K562 (cell line): ENCODE data around the gene CHURC1. TPM values are rescaled to one million over a fixed set of nuclear protein-coding genes. Genes with fewer than 3 reads are reported as not detected.

Source experiments
- ATAC-seq: fragments of 200-7000 bp; cut with Tn5 transposase; 3 replicates; pipeline ENCODE4 v1.9.1; 2020; ENCODE audit warnings: moderate library complexity
- BruUV-seq: library from RNA; stranded (reverse); fragments of 400-500 nt; replicated peaks from 2 replicates; lab custom pipeline; 2021; lab: Mats Ljungman, UMichigan
- CTCF ChIA-PET: fragments of 300-600 bp; formaldehyde crosslinking; extraction: SDS; loops from one replicate; lab custom pipeline; 2021; ENCODE audit warnings: low intra/inter-chr PET ratio; lab: Yijun Ruan, JAX
- POLR2A ChIA-PET: fragments of 300-600, 350-650 bp; sonication (Branson Sonifier 250); formaldehyde crosslinking; extraction: SDS; loops from one replicate; lab custom pipeline; 2021; ENCODE audit warnings: antibody characterized with exemption, inconsistent platforms; lab: Yijun Ruan, JAX
- DNase-seq, 4 experiments: peaks; one replicate each; pipeline versions ENCODE4 v3.0.0 to v3.0.0-alpha.2; 2011 to 2018; ENCODE audit warnings: low spot score in 3 of 4, mixed read lengths in 3 of 4; ENCODE audit errors: extremely low read depth in 1 of 4
- FAIRE-seq: peaks from 2 replicates; lab custom pipeline; 2011; peaks lifted over from hg19 to GRCh38; lab: Jason Lieb, UNC
- H2AFZ ChIP-seq: 2 replicates; pipeline ENCODE4 v1.6.0; 2011; ENCODE audit warnings: low read depth, low read length, control low read depth, inconsistent platforms
- H3K27ac ChIP-seq: fragments of 200-600 bp; 3 replicates; pipeline ENCODE4 v1.8.0; 2011; ENCODE audit warnings: low read depth, mild to moderate bottlenecking, control low read depth, inconsistent platforms, low read length, moderate library complexity, mixed read lengths; ENCODE audit errors: extremely low read depth
- H3K27me3 ChIP-seq, 2 experiments: fragments of 300-600 bp in 1 of 2; 2 replicates in 1 of 2; 3 replicates in 1 of 2; pipeline versions ENCODE4 v1.6.0 to v1.8.0; 2011; ENCODE audit warnings: inconsistent platforms in 2 of 2, low read length in 2 of 2, mild to moderate bottlenecking in 1 of 2, mixed read lengths in 1 of 2, moderate library complexity in 1 of 2; ENCODE audit not compliant: control insufficient read depth in 2 of 2, insufficient read depth in 2 of 2
- H3K36me3 ChIP-seq: fragments of 300-600 bp; 3 replicates; pipeline ENCODE4 v1.8.0; 2011; ENCODE audit warnings: mild to moderate bottlenecking, low read length, inconsistent platforms; ENCODE audit not compliant: control insufficient read depth, insufficient read depth
- H3K4me1 ChIP-seq, 2 experiments: fragments of 200-600 bp in 1 of 2; replicated peaks in 1 of 2; 2 replicates in 1 of 2; 3 replicates in 1 of 2; pipeline versions ENCODE4 v1.5.1 to v1.8.0; 2011; ENCODE audit warnings: inconsistent platforms in 2 of 2, low read length in 2 of 2, mild to moderate bottlenecking in 1 of 2, mixed read lengths in 1 of 2, moderate library complexity in 1 of 2; ENCODE audit not compliant: control insufficient read depth in 2 of 2, insufficient read depth in 2 of 2
- H3K4me2 ChIP-seq: 2 replicates; pipeline ENCODE4 v1.6.1; 2011; ENCODE audit warnings: low read length, control low read depth, inconsistent platforms, mixed read lengths; ENCODE audit not compliant: insufficient read depth
- H3K4me3 ChIP-seq: fragments of 200-600 bp; sonication (generic), shearing (Covaris generic); 2 replicates; pipeline ENCODE4 v1.5.1; 2016; ENCODE audit warnings: control low read depth, inconsistent platforms
- H3K79me2 ChIP-seq: fragments of 200-600 bp; 3 replicates; pipeline ENCODE4 v1.8.0; 2011; ENCODE audit warnings: low read length, inconsistent platforms; ENCODE audit not compliant: control insufficient read depth, insufficient read depth
- H3K9ac ChIP-seq, 2 experiments: 2 replicates each; pipeline versions ENCODE4 v1.6.0 to v1.6.1; 2011; ENCODE audit warnings: low read depth in 2 of 2, low read length in 2 of 2, control low read depth in 1 of 2, inconsistent platforms in 1 of 2, mild to moderate bottlenecking in 1 of 2, mixed read lengths in 1 of 2; ENCODE audit not compliant: insufficient read depth in 1 of 2
- H3K9me1 ChIP-seq: one replicate; pipeline ENCODE4 v1.6.0; 2011; ENCODE audit warnings: inconsistent platforms, mild to moderate bottlenecking, low read length, moderate library complexity; ENCODE audit not compliant: control insufficient read depth, insufficient read depth
- H3K9me3 ChIP-seq: replicated peaks from 2 replicates; pipeline ENCODE4 v1.5.1; 2011; ENCODE audit warnings: low read depth, low read length, inconsistent platforms; ENCODE audit not compliant: control insufficient read depth, insufficient read depth
- H4K20me1 ChIP-seq: replicated peaks from 2 replicates; pipeline ENCODE4 v1.6.1; 2011; ENCODE audit warnings: low read length, inconsistent platforms, mixed read lengths; ENCODE audit not compliant: control insufficient read depth, insufficient read depth
- LCOR ChIP-seq: sonication (generic); formaldehyde crosslinking; IDR thresholded peaks from 2 replicates; pipeline ENCODE4 v1.8.0; 2022; ENCODE audit warnings: mild to moderate bottlenecking, missing genetic modification reagents
- NCOR1 ChIP-seq: fragments of 450-650 bp; IDR thresholded peaks from 2 replicates; pipeline ENCODE4 v1.6.1; 2016; ENCODE audit warnings: mild to moderate bottlenecking, moderate library complexity
- NFYB ChIP-seq: IDR thresholded peaks from 2 replicates; pipeline ENCODE4 v1.6.1; 2011; ENCODE audit warnings: mild to moderate bottlenecking, moderate library complexity; ENCODE audit not compliant: insufficient read length; ENCODE audit errors: extremely low read depth
- POLR2G ChIP-seq: fragments of 200-400 bp; formaldehyde crosslinking; IDR thresholded peaks from 2 replicates; pipeline ENCODE4 v1.6.1; 2017; ENCODE audit warnings: low read depth, mild to moderate bottlenecking, antibody characterized with exemption, low read length, moderate library complexity
- ZNF212 ChIP-seq: fragments of 450-650 bp; formaldehyde crosslinking; IDR thresholded peaks from 2 replicates; pipeline ENCODE4 v1.4.0; 2020; ENCODE audit warnings: mild to moderate bottlenecking
- ZNF217 ChIP-seq: sonication (generic); formaldehyde crosslinking; IDR thresholded peaks from 2 replicates; pipeline ENCODE4 v1.8.0; 2022; ENCODE audit warnings: mild to moderate bottlenecking, missing genetic modification reagents
- WGBS: fragments of 100-300 bp; shearing (Covaris generic); methylation state at CpG from one replicate; pipeline ENCODE4 v1.1.6; 2016; ENCODE audit warnings: low coverage, mixed read lengths; ENCODE audit not compliant: insufficient coverage; ENCODE audit errors: missing lambda C conversion rate; 5-methylcytosine and 5-hydroxymethylcytosine counted together
- in situ Hi-C: fragments of 300-500 bp; cut with MboI; formaldehyde crosslinking; loops from 4 replicates; pipeline ENCODE4 v1.15.0; 2018; ENCODE audit warnings: inconsistent platforms, mixed read lengths
- intact Hi-C: fragments of 100-400 bp; cut with micrococcal nuclease; formaldehyde crosslinking; loops from 2 replicates; pipeline ENCODE4 v1.14.2; 2022
- polyA plus RNA-seq, 8 experiments: library from polyadenylated mRNA; depleted of rRNA in 4 of 8; stranded (reverse) in 5 of 8; unstranded in 3 of 8; fragments of >200 nt; fragmentation: Nextera tagmentation in 2 of 8; fragmentation: Illumina TruSeq in 1 of 8; extraction: Ambion mirVana in 2 of 8; extraction: Trizol in 1 of 8; gene quantifications; 2 replicates each; pipeline versions ENCODE4 v1.2.1 to v1.2.3, GENCODE V29; 2011 to 2014; ENCODE audit warnings: inconsistent platforms in 1 of 8, missing spikeins in 1 of 8
- total RNA-seq, 7 experiments: library from RNA; depleted of rRNA in 6 of 7; stranded (reverse); fragments of >200 nt in 6 of 7; fragmentation: Illumina TruSeq in 2 of 7; extraction: Trizol in 2 of 7; gene quantifications; 2 replicates each; pipeline versions ENCODE4 v1.2.1 to v1.2.3, GENCODE V29; 2011 to 2021; ENCODE audit warnings: low replicate concordance in 1 of 7
- TF ChIP-seq, protein P1 (sequence below): IDR thresholded peaks from 2 replicates; pipeline ENCODE4 v1.6.1; 2011; ENCODE audit not compliant: insufficient read length; ENCODE audit errors: extremely low read depth
- TF ChIP-seq, protein P2 (sequence below), 2 experiments: fragments of 250-450 bp in 1 of 2; fragments of 450-650 bp in 1 of 2; sonication (Bioruptor Pico) in 1 of 2; IDR thresholded peaks; 2 replicates each; pipeline versions ENCODE4 v1.6.1 to v1.8.0; 2016 to 2021; ENCODE audit warnings: mild to moderate bottlenecking in 2 of 2, moderate library complexity in 2 of 2, missing compliant biosample characterization in 1 of 2, missing genetic modification characterization in 1 of 2
- TF ChIP-seq, protein P3 (sequence below), 2 experiments: fragments of 200-800 bp in 1 of 2; sonication (Bioruptor generic) in 1 of 2; sonication (generic) in 1 of 2; formaldehyde crosslinking in 1 of 2; IDR thresholded peaks in 1 of 2; conservative IDR thresholded peaks in 1 of 2; 2 replicates each; pipeline versions ENCODE4 v1.5.0 to v1.6.1; 2016 to 2020; ENCODE audit warnings: missing compliant biosample characterization in 1 of 2, missing genetic modification characterization in 1 of 2, missing genetic modification reagents in 1 of 2

The CHURC1 gene
- total and polyA plus RNA-seq, 9 of the 15 experiments (the other 6 are each of a cell fraction or from before 2014, with no cell fraction given) = 27.3 to 239 (median 45.6) TPM

DNA sequence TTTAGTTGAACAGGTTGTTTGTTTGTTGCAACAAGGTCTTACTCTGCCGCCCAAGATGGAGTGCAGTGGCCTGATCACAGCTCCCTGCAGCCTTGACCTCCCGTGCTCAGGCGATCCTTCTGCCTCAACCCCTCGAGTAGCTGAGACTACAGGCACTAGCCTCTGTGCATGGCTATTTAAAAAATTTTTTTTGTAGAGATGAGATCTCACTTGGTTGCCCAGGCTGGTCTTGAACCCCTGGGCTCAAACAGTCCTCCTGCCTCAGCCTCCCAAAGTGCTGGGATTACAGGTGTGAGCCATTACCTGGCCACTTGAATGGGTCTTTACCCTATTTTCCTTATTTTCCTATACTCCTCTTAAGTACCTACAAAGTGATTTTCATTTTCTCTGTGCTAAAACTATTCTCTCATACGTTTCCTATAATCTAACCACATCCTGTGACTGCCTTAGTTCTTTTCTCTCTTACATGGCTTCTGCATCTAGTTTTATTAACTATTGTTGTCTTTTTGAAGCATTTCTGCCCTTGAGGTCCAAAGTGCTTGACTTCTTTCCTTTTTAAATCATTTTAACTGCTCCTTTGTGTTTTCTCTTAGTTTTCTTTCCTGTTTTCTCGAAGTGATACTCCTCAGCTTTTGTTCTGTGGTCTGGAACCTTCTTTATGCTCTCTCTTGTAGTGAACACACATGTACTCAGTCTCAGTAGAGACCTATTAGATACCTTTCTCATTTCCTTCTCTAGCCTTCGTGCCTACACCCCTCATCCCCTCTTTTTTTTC is 14.2 kb downstream of the CHURC1 start:
- FAIRE-seq (no peak), ATAC-seq (no peak)
- Histone ChIP-seq H3K9me3 (no peaks in the 10 kb centered on the region), H3K27me3 (no peaks in the 10 kb centered on the region), H3K79me2 (no peaks in the 10 kb centered on the region), H3K4me3 (no peak overlapping the region), H3K36me3 (peaks cover 75% of the 10 kb centered on the region; the same call in 2 of the 3 replicates), H3K9me1 (no peaks in the 10 kb centered on the region)
- ChIA-PET CTCF (no interaction called here), POLR2A (interaction anchor here (0.6 to 2.5 kb wide), 2 partner anchors 14 to 270 kb away, joined by 3 to 10 read pairs; partner anchors contain the start of gene CHURC1)
- WGBS = 70% methylated on average over 6 of the region's 7 CpGs
- TF ChIP-seq, protein P1, sequence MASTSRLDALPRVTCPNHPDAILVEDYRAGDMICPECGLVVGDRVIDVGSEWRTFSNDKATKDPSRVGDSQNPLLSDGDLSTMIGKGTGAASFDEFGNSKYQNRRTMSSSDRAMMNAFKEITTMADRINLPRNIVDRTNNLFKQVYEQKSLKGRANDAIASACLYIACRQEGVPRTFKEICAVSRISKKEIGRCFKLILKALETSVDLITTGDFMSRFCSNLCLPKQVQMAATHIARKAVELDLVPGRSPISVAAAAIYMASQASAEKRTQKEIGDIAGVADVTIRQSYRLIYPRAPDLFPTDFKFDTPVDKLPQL = no peak
- no peak for TF ChIP-seq ZNF212
- TF ChIP-seq, all 486 proteins: peak for 0
- BruUV-seq = no TSS peak
- intact Hi-C loops = no loop called here
- Histone ChIP-seq H3K27ac (no peak overlapping the region), H4K20me1 (no peaks in the 10 kb centered on the region), H3K4me2 (no peak overlapping the region), H3K9ac (no peak overlapping the region), H2AFZ (no peak overlapping the region), H3K4me1 (no peaks in the 10 kb centered on the region)
- DNase-seq = no peak
- in situ Hi-C loops = no loop called here

DNA sequence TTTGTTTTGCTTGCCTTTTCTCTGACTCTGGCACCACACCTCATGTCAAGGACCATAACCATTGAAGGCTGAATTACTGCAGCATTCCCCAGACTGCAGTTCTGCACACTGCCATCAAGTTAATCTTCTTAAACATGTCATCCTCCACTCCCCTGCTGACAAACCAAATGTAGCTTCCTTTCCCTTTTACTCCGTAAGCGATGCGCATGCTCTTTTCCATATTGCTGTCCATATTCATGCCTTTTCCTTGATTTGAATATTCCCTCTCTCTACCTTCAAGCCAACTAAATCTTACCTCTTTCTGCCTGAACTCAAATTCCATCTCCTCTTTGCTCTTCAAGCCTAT is 14.7 kb downstream of the CHURC1 start:
- intact Hi-C loops (no loop called here), in situ Hi-C loops (no loop called here)
- no peaks in the 10 kb centered on the region for H3K79me2 ChIP-seq
- no peak overlapping the region for H3K9ac ChIP-seq
- H3K27ac ChIP-seq = no peak overlapping the region
- FAIRE-seq = no peak
- WGBS = 91% methylated on average over 3 of the region's 3 CpGs
- no peaks in the 10 kb centered on the region for H4K20me1 ChIP-seq
- no peaks in the 10 kb centered on the region for H3K27me3 ChIP-seq
- peaks cover 72% of the 10 kb centered on the region; the same call in 2 of the 3 replicates for H3K36me3 ChIP-seq
- H3K4me1 ChIP-seq = no peaks in the 10 kb centered on the region
- no TSS peak for BruUV-seq
- POLR2A ChIA-PET = interaction anchor here (2.5 kb wide), 1 partner anchor 14 kb away, joined by 10 read pairs; the partner anchor contains the start of gene CHURC1
- no peak overlapping the region for H3K4me2 ChIP-seq
- no peaks in the 10 kb centered on the region for H3K9me1 ChIP-seq
- no peak overlapping the region for H2AFZ ChIP-seq
- no peak for DNase-seq
- ATAC-seq = no peak
- H3K9me3 ChIP-seq = no peaks in the 10 kb centered on the region
- CTCF ChIA-PET = no interaction called here
- H3K4me3 ChIP-seq = no peak overlapping the region
- no peak for TF ChIP-seq LCOR (CRISPR knock-in tag)
- TF ChIP-seq NCOR1 = no peak
- no peak for TF ChIP-seq NFYB
- no peak for TF ChIP-seq ZNF217
- TF ChIP-seq, protein P2, sequence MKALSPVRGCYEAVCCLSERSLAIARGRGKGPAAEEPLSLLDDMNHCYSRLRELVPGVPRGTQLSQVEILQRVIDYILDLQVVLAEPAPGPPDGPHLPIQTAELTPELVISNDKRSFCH (CRISPR knock-in tag; IDR thresholded peaks at IDR 0.05) = no peak
- TF ChIP-seq, protein P2 (tag; IDR thresholded peaks at IDR 0.05) = no peak
- TF ChIP-seq, protein P3, sequence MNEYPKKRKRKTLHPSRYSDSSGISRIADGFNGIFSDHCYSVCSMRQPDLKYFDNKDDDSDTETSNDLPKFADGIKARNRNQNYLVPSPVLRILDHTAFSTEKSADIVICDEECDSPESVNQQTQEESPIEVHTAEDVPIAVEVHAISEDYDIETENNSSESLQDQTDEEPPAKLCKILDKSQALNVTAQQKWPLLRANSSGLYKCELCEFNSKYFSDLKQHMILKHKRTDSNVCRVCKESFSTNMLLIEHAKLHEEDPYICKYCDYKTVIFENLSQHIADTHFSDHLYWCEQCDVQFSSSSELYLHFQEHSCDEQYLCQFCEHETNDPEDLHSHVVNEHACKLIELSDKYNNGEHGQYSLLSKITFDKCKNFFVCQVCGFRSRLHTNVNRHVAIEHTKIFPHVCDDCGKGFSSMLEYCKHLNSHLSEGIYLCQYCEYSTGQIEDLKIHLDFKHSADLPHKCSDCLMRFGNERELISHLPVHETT (CRISPR knock-in tag; conservative IDR thresholded peaks at IDR 0.05 in 1 of 2, IDR thresholded peaks at IDR 0.05 in 1 of 2) = no peak
- TF ChIP-seq POLR2G = no peak
